Inflammatory macrophage treated with lipopolysaccharide for 1 hour (primary cell): ENCODE results near the gene CDK2.
"Not testable (repeated sequence)": the region's sequence is repeated elsewhere in the genome, so short reads cannot be mapped to it uniquely, and the experiment has no call there.

Experiments
- DNase-seq, 2 donors: peaks; one replicate each; pipeline ENCODE4 v3.0.0-alpha.2; 2020 to 2022

Gene CDK2

DNA sequence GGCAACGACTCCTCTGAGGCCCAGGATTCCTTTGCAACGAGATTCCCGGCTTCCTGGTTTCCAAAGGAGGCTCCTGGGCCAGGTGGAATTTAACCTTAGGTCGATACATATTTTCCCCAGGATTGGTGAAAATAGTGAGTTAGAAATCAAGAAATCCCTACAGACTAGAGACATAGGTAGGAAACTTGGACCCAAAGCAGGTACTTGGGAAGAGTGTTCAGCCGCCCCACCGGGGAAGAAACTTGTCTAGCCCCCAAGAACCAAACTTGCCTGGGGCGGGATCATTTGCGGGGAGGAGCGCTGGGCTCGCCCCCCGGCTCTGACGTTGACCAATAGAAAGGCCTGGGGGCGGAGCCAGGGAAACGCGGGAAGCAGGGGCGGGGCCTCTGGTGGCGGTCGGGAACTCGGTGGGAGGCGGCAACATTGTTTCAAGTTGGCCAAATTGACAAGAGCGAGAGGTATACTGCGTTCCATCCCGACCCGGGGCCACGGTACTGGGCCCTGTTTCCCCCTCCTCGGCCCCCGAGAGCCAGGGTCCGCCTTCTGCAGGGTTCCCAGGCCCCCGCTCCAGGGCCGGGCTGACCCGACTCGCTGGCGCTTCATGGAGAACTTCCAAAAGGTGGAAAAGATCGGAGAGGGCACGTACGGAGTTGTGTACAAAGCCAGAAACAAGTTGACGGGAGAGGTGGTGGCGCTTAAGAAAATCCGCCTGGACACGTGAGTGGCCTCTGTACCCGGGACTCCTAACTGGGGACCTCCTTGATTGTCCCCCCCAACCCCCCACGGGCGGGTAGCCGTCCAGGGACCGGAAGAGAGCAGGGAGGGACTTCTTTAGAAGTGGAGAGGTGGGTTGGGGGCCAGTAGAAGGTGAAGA, at the start of gene CDK2:
Gene CDK2, plus strand, starts transcription at position 423 of the 874 bp plus-strand sequence. Its CDS starts 179 bp downstream, at position 602.
- peak; percentile 73 to 92 for DNase-seq

DNA sequence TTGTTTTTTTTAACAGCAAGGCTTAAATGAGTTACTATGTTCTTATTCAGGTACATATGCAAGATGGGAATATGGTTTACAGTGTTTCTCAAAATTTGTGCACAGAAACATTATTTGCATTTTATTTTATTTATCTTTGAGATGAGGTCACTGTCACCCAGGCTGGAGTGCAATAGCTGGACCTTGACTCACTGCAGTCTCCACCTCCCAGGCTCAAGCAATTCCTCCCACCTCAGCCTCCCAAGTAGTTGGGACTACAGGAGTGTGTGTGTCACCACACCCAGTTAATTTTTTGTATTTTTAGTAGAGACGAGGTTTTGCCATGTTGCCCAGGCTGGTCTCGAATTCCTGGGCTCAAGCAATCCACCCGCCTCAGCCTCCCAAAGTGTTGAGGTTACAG, 47.6 kb upstream of the CDK2 start:
- not testable (repeated sequence) for DNase-seq

DNA sequence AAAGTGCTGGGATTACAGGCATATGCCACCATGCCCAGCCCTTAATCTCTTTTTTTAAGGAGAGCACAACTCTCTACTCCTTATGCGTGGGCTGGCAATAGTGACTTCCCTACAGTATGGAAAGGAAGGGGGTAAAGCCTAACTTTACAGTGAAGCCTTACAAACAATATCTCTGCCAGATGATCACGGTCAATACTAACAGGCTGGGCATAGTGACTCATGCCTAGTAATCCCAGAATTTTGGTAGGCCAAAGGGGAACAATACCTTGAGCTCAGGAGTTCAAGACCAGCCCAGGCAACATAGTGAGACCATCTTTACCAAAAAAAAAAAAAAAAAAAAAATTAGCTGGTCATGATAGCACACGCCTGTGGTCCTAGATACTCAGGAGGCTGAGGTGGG, 44.5 kb upstream of the CDK2 start:
- DNase-seq, result no peak

DNA sequence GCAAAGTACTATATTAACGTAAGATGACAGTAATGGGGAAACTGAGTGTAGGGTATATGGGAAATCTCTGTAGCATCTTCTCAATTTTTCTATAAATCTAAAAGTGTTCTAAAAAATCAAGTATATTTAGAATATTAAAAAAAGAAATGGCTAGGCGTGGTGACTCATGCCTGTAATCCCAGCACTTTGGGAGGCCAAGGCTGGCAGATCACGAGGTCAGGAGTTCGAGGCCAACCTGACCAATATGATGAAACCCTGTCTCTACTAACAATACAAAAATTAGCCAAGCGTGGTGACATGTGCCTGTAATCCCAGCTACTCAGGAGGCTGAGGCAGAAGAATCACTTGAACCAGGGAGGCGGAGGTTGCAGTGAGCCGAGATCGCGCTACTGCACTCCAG, 43.0 kb upstream of the CDK2 start:
- DNase-seq, result not testable (repeated sequence)

DNA sequence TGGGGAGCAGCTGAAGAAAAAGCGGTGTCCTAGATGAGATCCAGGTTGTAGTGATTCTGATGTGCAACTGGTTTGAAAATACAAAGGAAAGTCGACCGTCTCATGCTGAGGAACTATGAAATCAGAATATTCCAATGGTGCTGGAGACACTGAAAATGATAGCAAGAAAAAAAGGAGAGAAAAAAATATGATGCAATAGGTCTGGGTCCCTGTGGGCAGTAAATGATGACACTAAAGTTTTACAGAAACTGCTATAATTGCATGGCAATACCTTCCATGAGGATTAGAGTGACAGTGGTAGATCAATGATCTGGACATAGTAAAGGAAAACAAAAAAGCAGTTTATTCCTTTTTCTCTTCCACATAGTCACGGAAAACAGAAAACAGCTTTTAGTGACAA, 41.3 kb upstream of the CDK2 start:
- no peak for DNase-seq

DNA sequence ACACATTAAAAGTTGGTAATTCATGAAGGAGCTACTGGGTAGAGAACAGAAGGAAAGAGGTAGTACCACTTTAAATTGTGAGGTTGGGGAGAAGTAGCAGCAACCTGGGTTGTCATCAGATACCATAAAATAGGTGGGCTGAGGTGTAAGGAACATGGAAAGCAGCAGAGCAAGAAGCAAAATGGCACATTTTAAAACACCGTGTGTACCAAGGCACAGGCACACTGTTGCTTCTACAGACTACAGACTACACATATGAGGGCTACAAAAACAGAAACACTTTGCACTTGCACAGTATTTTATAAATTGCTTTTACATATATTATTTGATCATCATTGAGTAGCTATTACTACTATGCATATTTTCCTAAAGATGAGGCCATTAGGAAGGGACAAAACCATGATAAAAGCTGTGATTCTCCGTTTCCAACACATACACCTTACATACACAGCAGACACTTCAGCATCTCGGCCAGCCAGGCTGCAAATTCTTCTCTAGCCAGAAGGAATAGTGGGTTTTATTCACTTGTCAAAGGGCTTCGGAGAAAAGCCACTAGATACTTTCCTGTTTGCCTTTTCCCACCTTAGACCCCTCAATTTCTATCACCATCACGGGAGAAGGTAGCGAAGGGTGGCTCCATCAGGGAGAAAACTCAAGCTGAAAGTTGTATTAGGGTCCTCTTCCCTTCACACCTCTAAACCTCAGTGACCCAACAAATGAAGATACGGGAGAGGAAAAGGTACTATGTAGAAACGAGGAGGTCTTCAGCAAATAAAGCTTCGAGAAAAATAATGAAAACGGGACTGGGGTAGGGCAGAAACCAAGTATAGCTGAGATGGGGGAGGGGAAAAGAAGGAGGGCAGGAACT, 40.5 kb upstream of the CDK2 start:
- DNase-seq, result no peak

DNA sequence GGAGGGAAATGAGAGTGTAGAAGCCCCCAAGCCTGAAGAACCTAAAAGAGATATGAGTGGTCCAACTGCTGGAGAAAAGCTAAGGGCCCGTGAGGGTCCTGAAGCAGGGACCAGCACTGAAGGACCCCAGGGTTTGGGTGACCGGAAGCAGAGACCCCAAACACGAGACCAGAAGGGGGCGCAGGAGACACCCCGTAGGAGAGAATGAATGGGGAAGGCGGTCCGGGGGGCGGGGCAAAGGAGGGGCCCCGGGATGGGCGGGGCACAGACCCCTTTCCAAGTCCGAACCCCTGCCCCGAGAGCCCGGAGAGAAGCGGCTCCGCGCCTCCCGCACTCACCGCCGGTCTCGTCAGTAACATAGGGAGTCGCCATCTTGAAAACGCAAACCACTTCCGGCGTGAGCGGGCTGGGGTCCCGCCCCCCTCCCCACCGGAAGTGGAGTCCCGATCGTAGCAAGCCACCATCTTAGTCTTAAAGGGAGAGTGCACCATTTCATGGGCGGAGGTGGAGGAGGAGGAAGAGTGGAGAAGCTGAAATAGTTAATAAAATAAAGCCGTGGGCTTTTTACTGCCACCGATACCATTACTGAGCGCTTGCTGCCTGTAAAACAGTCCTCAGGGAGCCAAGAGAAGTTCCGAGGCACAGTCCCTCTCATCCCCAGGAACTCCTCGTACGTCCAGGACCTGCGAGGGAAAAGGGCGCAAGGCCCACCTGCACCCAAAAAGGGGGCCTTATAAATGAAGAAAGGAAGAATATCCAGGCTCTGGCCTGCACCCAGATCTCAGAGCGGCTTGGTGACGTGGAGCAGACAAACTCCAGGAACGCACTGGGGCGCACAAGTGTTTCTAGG, 39.7 kb upstream of the CDK2 start:
- DNase-seq, result peak; percentile 80 to 90

DNA sequence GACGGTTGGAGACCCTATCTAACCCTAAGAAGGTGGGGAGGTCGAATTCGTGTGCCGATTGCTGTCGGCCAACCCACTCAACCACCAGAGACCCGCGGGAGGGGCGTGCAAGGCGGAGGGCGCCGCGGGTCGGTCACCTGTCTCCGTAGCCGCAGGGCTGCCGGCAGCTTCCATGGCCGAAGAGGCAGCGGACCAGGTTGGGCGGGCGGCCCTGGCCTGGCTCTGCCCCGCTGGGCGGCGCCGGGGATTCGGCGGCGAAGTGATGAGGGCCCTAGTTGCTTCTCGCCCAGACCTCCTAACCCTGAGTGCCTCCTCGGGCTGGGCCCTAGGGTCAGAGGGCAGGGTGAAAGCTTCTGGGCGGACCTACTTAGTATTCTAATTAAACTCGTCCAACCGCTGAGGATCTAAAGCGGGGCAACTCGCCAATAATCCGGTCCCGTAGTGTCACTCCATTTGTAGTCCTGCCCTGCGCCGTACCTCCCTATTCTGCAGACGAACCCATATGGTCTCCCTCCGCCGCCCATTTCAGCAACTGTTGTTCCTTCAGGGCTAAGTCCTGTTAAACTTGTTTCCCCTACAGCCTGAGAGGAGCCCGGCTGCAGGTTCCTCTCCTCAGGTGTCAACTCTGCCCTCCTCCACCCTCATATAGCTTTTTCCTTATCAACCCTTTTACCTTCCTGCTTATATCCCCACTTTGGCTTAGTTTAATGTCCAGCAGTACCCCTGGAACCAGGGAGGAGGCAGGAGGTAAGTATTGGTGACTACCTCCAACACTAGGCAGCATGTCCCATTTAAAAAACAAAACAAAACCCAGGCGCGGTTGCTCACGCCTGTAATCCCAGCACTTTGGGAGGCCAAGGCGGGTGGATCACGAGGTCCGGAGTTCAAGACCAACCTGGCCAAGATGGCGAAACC, 38.8 kb upstream of the CDK2 start, which contains the start of gene PYM1:
Gene PYM1, minus strand, starts transcription at position 307 of the 915 bp plus-strand sequence. Its CDS starts 133 bp downstream, at position 174.
- DNase-seq, result peak; percentile 82 to 89

DNA sequence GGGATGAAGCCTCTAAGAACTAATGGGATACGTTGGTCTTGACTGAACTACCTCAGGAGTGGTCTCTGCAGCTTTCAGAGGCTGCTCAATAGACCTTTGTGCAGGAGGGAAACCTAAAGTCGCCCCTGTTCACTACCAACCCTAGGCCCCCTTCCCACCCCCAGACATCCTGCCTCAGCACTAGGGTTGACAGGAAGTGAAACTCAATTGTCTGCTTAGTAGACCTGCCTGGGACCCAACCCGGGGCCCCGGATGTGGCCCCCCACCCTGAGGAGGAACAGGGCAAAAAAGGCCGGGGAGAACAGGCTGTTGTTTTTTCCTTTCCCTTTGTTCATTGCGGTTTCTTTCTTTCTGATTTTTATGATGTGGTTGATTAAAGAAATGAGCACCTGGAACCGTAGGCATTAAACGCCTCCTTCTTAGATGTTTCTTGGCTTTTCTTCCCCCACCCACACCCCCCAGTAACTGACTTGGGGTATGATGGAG, 37.3 kb upstream of the CDK2 start:
- no peak for DNase-seq

DNA sequence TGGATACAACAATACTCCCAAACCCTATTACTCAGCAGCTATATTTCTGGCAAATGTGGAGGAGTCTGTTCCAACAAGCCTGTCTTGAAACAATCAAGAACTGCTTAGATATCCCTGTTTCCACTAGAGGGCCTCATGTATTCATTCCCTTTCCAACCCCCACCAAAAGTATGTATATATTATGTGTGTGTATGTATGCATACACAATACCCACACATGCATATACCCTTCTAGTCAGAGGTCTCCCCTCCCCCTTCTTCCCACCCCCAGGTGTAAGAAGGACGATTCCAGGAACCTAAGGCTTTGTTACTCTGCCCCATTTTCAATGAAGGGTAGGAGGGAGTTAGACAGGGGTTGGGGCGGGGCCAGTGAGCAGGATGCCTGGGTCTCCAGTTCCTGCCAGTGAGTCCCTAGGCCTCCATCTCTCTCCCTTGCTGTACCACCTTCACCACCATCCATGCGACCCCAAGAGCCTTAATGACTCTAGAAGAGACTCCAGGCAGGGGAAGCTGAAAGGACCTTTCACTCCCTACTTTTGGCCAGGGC, 35.8 kb upstream of the CDK2 start, which contains the start of gene DGKA:
Gene DGKA, plus strand, starts transcription at position 392 of the 546 bp plus-strand sequence. CDS start 5,342 bp downstream, outside the sequence.
- peak; percentile 57 to 62 for DNase-seq

DNA sequence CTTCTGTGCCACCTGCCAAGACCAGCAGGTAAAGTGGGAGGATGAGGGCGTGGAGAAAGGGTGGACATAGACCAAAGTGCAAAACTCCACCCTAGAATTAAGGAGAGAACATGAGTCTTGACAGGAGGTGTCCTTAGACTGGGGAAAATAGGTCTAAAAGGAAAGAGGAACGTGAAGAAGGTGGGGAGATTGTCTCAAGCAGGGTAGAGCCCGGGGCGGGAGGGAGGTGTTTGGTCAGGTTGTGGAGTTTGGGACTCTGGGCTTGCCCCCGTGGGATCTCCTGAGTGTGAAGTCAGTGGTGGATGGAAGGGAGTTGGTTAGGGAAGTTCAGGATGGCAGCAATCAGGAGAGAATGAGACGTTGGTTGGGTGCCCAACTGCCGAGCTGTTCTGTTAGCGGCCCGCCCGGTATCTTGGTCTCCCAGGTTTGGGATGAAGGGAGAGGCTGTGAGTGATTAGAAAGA, 35.3 kb upstream of the CDK2 start:
- DNase-seq, result no peak

DNA sequence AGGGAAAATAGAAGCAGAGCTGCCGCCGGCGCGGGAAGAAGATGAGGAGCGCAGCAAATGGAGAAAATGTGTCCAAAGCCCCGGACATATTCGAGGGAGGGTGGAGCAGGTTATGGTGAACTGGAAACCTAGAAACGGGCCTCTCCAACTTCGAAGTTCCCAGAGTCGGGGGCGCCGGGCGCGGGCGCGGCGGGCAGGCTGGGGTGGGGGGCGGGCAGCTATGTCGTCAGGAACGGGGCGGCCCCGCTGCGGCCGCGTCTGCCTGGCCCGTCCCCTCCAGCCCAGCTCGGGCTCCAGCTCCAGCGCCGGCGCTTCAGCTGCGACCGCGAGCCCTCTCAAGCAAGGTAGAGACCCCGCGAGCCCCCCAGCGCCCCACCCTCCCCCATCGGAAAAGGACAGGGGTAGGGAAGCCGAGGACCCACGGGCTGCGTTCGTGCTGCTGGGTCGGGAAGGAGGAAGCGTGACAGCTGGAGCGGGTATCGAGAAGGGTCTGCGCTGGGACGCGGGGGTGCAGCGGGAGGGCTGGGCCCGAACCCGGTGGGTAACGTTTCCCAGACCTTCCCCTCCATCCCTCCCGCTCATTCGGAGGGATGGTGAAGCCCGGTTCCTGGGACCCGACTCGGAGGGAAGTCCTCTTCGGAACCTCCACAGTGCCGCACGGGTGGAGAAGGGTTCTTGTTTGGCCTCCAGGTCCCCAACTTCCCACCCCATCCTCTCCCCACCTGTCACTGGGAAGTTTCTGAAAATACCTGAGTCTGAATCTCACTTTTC, 34.7 kb upstream of the CDK2 start:
- DNase-seq, result no peak

DNA sequence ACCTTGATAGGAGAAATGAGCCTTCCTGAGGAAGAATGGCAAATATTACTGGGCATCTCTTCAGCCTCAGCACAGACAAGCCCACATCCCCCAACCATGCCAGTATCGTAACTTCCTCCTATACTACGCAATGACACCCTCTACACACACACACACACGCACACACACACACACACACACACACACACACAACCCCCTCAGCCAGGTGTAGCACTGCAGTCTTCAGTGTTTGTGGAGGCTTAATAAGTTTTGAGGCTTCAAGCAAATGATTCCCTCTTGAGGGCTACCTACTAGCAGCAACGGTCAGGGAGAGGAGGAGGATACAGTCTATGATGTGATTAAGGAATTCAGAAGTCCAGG, 34.1 kb upstream of the CDK2 start:
- DNase-seq, result no peak

DNA sequence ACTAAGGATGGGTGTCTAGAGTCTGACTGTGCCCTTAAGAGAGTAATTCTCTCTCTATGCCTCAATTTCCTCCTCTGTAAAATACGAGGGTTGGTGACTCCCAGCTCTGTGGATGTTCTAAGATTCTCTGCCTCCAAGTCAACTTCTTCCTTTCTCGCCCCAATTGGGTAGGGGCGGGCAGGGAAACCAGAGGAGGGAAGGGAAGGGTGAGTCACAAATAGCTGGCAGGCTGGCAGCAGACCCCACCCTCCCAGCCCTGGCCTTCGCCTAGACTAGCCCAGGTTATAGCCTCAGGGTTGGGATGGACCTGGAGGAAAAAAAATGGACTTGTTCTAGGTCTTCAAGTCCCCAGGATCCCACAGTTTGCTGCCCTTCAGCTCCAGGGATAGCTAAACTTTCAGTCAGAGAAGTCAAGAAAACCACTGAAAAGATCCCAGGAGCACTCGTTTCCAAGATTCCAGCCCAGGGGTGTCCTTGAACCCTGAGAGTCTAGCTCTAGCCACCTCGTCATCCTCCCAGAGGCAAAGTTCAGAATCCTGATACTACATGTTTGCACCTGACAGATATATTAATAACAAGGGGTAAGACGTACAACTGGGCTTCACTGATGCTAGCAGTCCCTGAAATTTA, 33.3 kb upstream of the CDK2 start:
- DNase-seq, result no peak

DNA sequence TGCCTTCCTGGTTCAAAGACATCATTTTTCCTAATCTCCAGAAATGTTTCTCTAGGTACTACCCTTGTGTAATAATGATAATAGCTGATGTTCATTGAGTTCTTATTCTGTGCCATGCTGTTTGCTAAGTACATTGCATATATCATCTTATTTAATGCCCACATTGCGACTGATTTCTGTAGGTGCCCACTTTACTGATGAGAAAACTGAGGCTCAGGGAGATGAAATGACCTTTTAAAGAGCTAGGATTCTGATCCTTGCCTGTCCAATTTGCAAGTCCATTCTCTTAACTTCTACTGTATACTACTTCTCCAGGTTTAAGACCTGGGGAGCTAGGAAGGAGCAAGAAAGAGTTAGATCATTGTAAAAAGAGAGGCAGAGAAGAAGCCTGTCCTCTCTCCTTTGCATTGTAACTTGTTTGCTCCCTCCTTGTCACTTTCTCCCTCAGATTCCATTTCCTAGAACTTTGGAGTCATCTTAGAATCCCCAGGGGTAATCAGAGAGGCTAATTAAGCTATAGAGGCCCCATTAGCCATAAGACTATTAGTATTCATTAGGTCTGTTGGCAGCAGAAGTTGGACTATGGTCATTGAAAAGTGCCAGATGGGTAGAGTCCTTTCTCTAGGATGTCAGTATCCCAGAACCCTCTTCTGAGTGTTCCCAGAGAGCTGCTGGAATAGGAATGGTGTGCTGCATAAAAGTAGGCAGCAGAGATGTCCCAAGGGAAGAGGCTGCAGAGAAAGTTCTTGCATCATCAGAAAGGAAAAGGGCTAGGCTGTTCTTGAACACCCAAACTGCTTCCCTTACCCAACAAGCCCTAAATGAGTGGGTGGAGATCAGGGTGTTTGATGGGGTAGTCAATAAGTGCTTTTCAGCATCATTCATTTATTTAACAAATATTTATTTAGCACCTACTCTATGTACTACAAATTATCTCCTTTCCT, 32.6 kb upstream of the CDK2 start:
- no peak for DNase-seq

DNA sequence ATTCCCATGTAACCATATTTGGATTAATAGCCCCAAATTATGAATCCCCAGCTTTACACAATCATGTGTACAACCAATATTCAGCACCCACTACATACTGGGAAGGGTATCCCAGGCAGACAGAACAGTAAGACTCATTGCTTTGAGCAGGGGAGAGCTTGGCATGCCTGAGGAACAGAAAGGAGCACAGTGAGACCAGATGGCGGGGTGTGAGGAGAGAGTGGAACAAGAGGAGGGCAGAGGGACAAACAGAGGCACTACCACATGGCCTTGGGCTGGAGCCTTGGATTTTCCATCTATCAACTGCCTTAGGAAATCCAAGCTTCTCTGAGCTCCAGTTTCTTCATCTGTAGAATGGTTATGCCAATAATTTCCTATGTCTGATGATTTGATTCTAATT, 31.9 kb upstream of the CDK2 start:
- DNase-seq, result no peak

DNA sequence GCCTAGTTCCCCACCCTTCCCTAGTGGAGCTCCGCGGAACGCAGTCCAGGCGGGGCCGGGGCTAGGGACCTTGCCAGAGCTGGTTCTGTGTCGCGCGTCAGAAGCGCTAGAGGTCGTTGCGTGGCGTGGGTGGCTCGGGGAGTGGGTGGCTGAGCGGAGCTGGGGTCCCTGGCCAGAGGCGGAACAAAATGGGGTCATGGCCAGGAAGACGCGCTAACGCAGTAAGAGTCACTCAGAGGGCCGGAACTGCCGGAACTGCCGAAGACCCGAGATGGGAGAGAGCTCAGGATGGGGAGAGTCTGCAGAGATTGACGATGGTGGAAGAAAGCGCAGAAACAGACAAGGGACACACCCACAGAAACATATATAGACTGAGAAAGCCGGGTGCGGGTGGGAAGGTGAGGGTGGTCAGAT, 30.9 kb upstream of the CDK2 start:
- no peak for DNase-seq

DNA sequence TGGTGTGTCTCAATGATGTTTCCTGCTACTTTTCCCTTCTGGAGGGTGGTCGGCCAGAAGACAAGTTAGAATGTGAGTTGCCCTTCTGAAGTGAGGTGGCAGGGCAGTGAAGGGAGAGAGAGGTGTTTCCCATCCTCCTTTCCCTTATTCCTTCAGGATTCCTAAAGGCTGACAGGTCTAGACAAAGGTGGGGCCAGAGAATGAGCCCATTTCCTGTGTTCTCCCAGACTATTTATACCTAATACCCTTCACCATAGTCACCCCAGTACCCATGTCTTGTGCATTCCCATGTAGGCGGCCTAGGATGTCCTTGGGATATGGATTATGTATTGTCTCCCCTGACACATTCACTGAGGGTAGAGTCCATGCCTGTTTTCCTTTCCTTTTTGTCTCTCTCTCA, 28.6 kb upstream of the CDK2 start:
- no peak for DNase-seq
